ENCODE measurements around the gene ABCF3. TPM values are rescaled to one million over a fixed set of nuclear protein-coding genes. Genes with fewer than 3 reads are reported as not detected.

The ABCF3 gene
- total RNA-seq, 4 donors from 2014 or later: 31.8 to 54.9 (median 39.5) TPM

DNA sequence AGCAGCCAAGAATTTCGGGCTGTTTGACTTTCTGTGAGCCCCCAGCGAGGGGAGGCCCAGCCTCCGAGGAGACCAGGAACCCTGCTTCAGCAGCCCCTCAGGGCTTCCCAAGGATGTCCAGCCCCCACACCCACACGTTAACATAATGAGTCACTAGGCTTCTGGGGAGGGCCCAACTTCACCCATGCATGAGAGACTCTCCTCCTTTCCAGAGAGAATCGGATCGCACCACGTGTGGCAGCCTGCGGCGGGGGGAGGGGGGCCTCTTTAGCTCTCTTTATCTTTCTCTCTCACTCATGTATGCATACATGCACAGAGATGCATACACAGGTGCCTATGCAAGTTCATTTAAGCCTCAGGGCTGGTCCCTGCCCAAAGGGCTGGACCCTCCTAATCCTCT lies 14.4 kb upstream of the ABCF3 start:
- TF ChIP-seq POLR2A (IDR thresholded peaks at IDR 0.05) (no peak), EP300 (IDR thresholded peaks at IDR 0.05) (no peak), POLR2AphosphoS5 (IDR thresholded peaks at IDR 0.05) (no peak)
- TF ChIP-seq, protein P1, sequence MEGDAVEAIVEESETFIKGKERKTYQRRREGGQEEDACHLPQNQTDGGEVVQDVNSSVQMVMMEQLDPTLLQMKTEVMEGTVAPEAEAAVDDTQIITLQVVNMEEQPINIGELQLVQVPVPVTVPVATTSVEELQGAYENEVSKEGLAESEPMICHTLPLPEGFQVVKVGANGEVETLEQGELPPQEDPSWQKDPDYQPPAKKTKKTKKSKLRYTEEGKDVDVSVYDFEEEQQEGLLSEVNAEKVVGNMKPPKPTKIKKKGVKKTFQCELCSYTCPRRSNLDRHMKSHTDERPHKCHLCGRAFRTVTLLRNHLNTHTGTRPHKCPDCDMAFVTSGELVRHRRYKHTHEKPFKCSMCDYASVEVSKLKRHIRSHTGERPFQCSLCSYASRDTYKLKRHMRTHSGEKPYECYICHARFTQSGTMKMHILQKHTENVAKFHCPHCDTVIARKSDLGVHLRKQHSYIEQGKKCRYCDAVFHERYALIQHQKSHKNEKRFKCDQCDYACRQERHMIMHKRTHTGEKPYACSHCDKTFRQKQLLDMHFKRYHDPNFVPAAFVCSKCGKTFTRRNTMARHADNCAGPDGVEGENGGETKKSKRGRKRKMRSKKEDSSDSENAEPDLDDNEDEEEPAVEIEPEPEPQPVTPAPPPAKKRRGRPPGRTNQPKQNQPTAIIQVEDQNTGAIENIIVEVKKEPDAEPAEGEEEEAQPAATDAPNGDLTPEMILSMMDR (IDR thresholded peaks at IDR 0.05): no peak

DNA sequence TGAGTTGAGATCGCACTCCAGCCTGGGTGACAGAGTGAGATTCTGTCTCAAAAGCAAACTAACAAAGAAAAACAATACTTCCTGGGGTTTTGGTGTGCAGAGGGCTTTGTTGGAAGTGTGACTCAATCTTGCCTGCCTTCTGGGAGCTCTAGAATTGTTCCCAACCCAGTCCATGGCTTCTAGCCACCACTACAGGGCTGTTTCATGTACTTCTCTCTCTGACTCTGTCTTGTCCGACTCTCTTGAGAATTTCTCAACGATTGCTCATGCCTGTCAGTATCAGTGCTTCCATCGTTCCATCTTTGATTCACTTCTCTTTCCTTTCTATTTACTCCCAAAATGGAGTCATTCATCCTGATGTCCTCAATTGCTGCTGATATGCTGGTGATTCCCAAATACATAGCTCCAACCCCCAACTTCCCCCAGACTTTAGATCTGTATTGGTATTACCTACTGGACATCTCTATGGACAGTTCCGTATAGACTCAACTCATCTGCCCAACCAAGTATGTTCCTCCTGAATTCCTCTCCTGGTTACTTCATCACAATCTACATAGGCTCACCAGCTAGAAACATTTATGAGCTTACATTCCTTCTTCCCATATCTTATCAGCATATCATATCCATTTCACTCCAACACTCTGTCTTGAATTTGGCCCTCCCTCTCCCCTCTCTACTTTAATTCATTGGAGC lies 13.2 kb upstream of the ABCF3 start:
- Histone ChIP-seq H3K4me3 (no peak overlapping the region), H3K9me3 (no peaks in the 10 kb centered on the region), H3K27me3 (no peaks in the 10 kb centered on the region), H3K36me3 (peaks cover 0 to 60% of the 10 kb centered on the region in 2 donors), H3K4me1 (peaks cover 3 to 43% (median 21%) of the 10 kb centered on the region in 3 donors), H3K27ac (peak overlapping the region in 2 of 4 donors; percentile 55 to 69)
- no peak for ATAC-seq
- TF ChIP-seq POLR2AphosphoS5 (IDR thresholded peaks at IDR 0.05): no peak
- WGBS, 2 donors (ENCODE audit: low coverage in 1 of 2): 57 to 62% methylated on average over 5 of the region's 5 CpGs

More for the DNA sequence above, 14.4 kb upstream of the ABCF3 start:
- H3K36me3 ChIP-seq: peaks cover 0 to 62% of the 10 kb centered on the region in 2 donors
- WGBS, 2 donors (ENCODE audit: low coverage in 1 of 2): 68% methylated on average over 2 of the region's 9 CpGs; no CpG with 5 or more reads in 1 of the 2 donors
- no peaks in the 10 kb centered on the region for H3K27me3 ChIP-seq
- peak overlapping the region in 2 of 4 donors; percentile 14 to 55 for H3K27ac ChIP-seq
- H3K4me3 ChIP-seq: no peak overlapping the region
- no peak for ATAC-seq
- H3K4me1 ChIP-seq: peaks cover 0 to 30% (median 9%) of the 10 kb centered on the region in 3 donors
- H3K9me3 ChIP-seq: no peaks in the 10 kb centered on the region

DNA sequence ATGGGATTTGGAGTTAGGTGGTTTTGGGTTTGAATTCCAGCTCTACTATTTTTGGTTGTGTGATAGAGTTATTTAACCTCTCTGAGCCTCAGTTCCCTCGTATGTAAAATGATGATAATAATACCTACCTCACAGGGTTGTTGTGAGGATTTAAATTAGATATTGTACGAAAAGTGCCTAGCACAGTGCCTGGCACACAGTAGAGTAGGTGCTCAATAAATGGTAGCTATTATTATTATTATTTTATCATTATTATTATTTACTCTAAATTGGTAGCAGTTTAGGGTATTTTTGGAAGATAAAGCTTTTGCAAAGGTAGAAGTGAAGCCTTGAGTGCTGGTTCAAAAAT lies 12.7 kb upstream of the ABCF3 start:
- peaks cover 3 to 46% (median 25%) of the 10 kb centered on the region in 3 donors for H3K4me1 ChIP-seq
- TF ChIP-seq POLR2A (IDR thresholded peaks at IDR 0.05) (no peak), EP300 (IDR thresholded peaks at IDR 0.05) (no peak), POLR2AphosphoS5 (IDR thresholded peaks at IDR 0.05) (no peak)
- TF ChIP-seq, protein P1 (IDR thresholded peaks at IDR 0.05): no peak
- WGBS, 2 donors (ENCODE audit: low coverage in 1 of 2): 83 to 100% methylated on average over 2 of the region's 2 CpGs

DNA sequence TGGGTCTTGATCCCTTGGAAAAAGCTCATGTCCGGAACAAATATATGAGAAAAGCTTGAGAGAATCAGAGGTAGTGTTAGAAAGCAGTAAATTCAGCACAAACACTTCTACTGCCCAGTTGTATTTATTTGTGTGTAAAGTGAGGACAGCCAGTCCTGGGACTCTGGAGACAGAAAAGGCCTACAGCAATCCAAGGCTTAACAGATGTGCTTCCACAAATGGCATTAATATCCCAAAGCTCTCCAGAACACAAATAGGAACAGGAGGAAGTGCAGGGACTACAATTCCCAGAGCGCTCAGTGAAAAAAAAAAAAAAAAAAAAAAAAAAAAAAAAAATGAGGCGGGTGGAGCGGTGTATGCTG lies 11.7 kb upstream of the ABCF3 start:
- no peak for TF ChIP-seq POLR2AphosphoS5 (IDR thresholded peaks at IDR 0.05)
- TF ChIP-seq POLR2A (IDR thresholded peaks at IDR 0.05): no peak
- TF ChIP-seq EP300 (IDR thresholded peaks at IDR 0.05): no peak
- TF ChIP-seq, protein P1 (IDR thresholded peaks at IDR 0.05): no peak
- H3K4me3 ChIP-seq: no peak overlapping the region

More for the DNA sequence above, 12.7 kb upstream of the ABCF3 start:
- peaks cover 0 to 60% of the 10 kb centered on the region in 2 donors for H3K36me3 ChIP-seq
- no peak for ATAC-seq
- no peaks in the 10 kb centered on the region for H3K27me3 ChIP-seq
- H3K9me3 ChIP-seq: no peaks in the 10 kb centered on the region
- peak overlapping the region in 3 of 4 donors; percentile 55 to 69 (median 59) for H3K27ac ChIP-seq
- no peak overlapping the region for H3K4me3 ChIP-seq

DNA sequence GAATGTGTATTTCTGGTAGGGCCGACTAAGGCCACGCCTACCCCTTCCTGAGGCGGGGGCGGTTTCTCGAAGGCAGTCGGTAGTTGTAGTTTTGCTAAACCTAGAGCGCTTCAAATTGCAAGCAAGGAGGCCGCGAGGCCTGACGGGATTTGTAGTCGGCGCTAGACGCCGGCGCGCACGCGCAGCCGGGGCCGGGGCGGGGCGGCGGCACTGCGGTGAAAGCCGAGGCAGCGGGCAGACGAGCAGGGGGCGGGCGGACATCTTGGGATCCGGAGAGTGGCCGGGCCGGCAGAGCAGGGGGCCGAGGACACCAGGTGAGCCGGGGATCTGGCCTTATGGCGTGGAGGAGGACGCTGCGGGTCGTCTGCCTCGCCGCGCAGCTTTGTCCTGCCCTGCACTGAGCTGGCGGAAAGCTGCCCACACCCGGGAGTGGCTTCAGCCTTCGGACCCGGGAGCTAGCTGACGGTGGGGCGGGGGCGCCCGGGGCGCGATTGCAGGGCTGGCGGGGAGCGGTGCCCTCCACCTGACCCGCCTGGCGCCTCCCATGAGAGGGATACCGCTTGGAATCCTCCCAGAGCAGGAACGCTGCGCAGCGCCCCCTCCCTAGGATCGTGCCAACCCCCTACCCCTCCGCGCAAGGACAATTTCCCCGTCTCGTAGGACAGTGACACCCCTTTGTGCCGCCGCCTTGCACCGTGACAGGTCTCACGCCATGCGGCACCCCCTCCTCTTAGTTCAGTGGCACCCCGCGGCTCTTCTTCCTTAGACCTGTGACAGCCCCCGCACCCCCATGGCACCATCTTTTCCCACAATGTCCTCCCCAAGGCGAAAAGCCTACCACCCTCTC lies 11.1 kb upstream of the ABCF3 start, which contains the start of gene AP2M1:
TSS of gene AP2M1 (plus strand) at position 210 of the 847 bp plus-strand sequence. CDS start 2,139 bp downstream, outside the sequence.
- no peaks in the 10 kb centered on the region for H3K9me3 ChIP-seq
- H3K36me3 ChIP-seq: peaks cover 0 to 60% of the 10 kb centered on the region in 2 donors
- peak within 1 kb of the TSS; percentile 62 to 98 (median 92) for H3K27ac ChIP-seq
- 0 to 1% methylated on average over 11 of the region's 73 CpGs for WGBS, 2 donors (ENCODE audit: low coverage in 1 of 2)
- TF ChIP-seq POLR2AphosphoS5 (IDR thresholded peaks at IDR 0.05) (peak; percentile 58), POLR2A (IDR thresholded peaks at IDR 0.05) (peak; percentile 71 to 77), EP300 (IDR thresholded peaks at IDR 0.05) (no peak)
- TF ChIP-seq, protein P1 (IDR thresholded peaks at IDR 0.05): no peak
- ATAC-seq: peak; percentile 94
- H3K4me1 ChIP-seq: peaks cover 3 to 56% (median 25%) of the 10 kb centered on the region in 3 donors
- no peaks in the 10 kb centered on the region for H3K27me3 ChIP-seq
- H3K4me3 ChIP-seq: peak within 1 kb of the TSS; percentile 60 to 97

More for the DNA sequence above, 11.7 kb upstream of the ABCF3 start:
- H3K4me1 ChIP-seq: peaks cover 3 to 52% (median 25%) of the 10 kb centered on the region in 3 donors
- no peaks in the 10 kb centered on the region for H3K27me3 ChIP-seq
- WGBS, 2 donors (ENCODE audit: low coverage in 1 of 2): 13% methylated on average over 3 of the region's 4 CpGs; no CpG with 5 or more reads in 1 of the 2 donors
- peaks cover 0 to 60% of the 10 kb centered on the region in 2 donors for H3K36me3 ChIP-seq
- H3K27ac ChIP-seq: peak overlapping the region; percentile 5 to 69 (median 57)
- no peak for ATAC-seq
- no peaks in the 10 kb centered on the region for H3K9me3 ChIP-seq

Data from gastroesophageal sphincter (tissue), 4 donors.